Dedifferentiated amniotic fluid mesenchymal stem cell (primary cell): ENCODE data around the gene KIT.
A peak's percentile ranks its signal among the peaks of the same experiment; 100 is the strongest.

ENCODE experiments used
- DNase-seq: peaks from one replicate; pipeline ENCODE4 v3.0.0-alpha.2; 2016; ENCODE audit errors: extremely low spot score

KIT gene

DNA sequence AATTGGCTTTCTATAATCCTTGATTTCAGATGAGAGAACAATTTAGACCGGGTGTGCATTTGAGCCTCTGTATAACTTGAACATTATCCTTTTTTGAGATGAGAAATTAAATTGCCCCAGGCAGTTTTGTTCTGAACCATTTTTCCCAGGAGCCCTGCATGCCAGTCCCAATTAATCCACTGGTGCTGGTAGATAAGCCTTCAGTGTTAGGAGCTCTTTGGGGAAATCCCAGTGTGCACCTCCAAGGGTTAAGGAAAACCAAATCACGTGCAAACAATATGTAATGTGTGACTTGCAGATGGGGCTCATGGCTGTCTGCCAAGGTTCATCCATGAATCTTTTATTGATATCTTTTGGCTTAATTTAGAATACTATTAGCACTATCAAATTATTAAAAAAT, 43.2 kb downstream of the KIT start:
- no peak for DNase-seq

DNA sequence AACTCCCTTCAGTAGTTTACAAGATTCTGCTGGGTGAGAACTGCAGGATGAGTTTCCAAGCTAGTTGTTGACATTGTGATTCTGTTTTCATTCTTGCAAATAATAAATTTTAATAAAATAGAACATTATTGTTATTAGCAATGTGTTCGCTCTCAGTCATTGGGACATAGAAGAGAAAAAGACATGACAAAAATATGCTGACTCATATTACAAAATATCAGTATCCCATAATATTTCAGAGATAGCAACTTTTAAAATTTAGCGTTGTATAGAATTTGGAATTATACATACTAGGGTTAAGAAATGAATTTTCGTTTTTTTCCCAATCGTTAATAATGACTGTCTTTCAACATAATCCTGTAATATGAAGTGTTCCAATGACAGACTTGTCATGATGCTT, 45.4 kb downstream of the KIT start:
- DNase-seq: no peak

- DNase-seq: no peak
These were observed 49.6 kb downstream of the KIT start for GRCh38 chr4:54707406-54707805.

GRCh38 chr4:54708339-54709279, 50.9 kb downstream of the KIT start:
- DNase-seq: no peak

DNA sequence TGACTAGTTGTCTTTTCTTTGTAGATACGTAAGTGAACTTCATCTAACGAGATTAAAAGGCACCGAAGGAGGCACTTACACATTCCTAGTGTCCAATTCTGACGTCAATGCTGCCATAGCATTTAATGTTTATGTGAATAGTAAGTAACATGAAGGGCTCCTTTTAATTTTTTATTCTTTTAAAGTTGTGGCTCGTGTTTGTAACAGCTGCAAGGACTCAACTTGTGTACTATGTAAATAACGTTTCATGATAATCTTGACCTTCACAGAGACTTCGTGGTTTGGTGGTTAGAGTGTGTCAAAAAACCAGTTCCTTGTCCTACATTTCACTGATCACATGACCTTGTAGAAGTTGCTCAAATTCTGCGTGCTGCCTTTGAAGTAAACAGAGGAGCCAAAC, 51.6 kb downstream of the KIT start:
- DNase-seq: no peak

GRCh38 chr4:54712206-54712605, 54.4 kb downstream of the KIT start:
- no peak for DNase-seq

DNA sequence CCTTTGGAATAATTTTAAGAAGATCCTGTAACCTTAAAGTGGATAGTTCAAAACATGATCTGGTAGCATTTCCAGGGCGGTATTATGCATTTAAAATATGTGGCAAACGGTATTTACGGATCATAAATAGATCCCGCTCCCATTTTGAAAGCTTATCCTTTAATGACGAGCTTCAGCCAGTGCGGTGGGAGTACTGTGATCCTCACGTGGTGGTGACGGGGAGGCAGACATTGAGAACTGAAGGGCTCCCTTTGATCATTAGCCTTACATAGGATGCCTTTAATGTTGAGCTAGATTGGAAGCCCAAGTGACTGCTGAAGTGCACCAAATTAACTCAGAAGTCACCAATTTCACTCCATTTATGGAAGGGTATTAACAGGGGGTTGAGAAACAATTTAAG, 56.9 kb downstream of the KIT start:
- no peak for DNase-seq

GRCh38 chr4:54716478-54717065, 58.8 kb downstream of the KIT start:
- peak; percentile 30 for DNase-seq

- no peak for DNase-seq
These were observed 59.9 kb downstream of the KIT start for GRCh38 chr4:54717694-54718093.

DNA sequence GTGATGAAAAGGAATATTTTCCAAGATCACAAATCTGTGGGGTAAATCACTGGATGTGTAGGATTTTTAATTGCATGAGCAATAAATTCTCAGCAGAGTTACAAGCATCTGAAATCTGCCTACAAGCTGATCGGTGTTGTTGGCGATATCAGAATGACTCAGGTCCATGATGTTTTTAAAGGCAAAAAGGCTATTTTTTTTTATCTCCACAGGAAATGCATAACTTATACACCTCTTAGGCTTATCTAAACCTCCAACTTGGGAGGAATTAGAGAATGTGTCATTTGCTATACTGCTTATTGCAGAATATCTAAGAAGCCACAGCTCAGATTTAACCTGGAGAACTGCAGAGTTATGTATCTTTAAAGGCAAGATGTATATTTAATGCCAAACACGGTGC, 61.6 kb downstream of the KIT start:
- DNase-seq: no peak

- no peak for DNase-seq
These were observed 65.5 kb downstream of the KIT start for GRCh38 chr4:54723220-54723619.

- DNase-seq: no peak
These were observed 66.1 kb downstream of the KIT start for GRCh38 chr4:54723820-54724219.

DNA sequence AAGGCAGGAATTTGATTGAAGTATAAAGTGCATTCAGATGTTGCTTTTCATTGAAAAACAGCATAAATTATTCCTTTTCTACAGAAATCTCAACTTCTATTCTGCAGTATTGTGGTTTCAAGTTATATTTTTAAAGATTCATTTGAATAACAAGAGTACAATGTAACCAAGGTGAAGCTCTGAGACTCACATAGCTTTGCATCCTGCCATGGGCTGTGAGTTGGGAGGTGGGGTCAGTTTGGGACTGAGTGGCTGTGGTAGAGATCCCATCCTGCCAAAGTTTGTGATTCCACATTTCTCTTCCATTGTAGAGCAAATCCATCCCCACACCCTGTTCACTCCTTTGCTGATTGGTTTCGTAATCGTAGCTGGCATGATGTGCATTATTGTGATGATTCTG, 69.2 kb downstream of the KIT start:
- DNase-seq: no peak

GRCh38 chr4:54727346-54727745, 69.6 kb downstream of the KIT start:
- no peak for DNase-seq

DNA sequence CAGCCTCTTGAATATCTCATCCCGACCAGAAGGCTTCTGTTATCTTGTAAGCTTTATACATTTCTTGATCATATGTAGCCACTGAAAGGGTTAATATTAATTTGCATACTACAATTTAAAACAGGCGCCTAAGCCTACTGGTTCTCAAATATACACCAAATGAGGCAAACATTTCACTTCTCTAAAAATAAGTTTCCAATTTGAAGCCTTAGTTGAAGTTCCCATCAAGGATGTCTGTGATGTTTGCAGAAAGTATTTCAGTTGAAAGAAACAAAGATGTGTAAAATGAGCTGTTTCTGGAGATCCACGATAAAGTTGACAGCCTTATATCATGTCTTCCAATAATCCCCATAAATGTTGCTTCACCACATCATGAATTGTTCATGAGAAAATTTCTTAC, 70.6 kb downstream of the KIT start:
- DNase-seq: no peak

GRCh38 chr4:54729256-54729655, 71.5 kb downstream of the KIT start:
- DNase-seq: no peak

DNA sequence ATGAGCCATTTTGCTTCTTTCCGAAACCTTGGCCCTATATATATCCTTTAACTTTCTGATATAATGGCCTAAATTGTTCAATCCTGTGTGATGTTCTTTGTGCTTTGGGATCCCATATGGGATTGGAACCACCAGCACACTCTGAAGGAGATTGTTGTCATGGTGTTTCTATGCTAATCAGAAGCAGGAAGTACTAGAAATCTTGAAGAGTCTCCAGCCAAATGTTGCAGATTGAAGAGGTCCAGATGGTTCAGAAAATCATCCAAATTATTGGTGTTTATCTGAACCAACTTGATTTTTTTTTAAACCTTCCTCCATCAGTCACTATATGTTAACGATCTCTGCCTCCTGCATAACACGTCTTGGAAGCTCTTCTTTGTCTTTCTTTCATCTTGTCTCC, 72.8 kb downstream of the KIT start:
- no peak for DNase-seq

DNA sequence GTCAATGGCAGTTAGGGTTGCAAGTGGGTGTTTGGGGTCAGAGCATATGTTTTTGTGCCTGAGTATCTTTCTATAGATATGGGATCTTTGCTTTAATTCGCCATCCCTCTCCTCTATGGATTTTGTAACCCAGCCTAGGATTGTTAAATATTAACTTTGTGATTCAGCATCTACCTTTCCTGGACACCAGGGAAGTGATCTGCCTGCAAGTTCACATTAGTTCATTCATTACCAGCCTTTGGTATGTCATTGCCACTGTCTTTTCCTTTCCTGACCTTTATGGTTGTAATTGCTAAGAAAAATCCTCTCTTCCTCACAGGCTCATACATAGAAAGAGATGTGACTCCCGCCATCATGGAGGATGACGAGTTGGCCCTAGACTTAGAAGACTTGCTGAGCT, 73.8 kb downstream of the KIT start:
- no peak for DNase-seq

DNA sequence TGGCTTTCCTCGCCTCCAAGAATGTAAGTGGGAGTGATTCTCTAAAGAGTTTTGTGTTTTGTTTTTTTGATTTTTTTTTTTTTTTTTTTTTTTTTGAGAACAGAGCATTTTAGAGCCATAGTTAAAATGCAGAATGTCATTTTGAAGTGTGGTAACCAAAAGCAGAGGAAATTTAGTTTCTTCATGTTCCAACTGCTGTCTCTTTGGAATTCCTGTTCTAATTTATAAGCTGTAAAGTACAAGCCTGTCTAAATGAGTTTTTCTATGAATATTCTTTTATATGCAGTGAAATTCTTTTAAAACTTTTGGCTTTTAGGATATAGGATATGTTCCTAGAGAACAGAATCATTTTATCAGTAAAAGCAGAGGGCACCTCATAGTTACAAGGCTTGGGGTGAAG, 74.2 kb downstream of the KIT start:
- no peak for DNase-seq

- no peak for DNase-seq
These were observed 79.7 kb downstream of the KIT start for GRCh38 chr4:54737421-54737820.

- no peak for DNase-seq
These were observed 83.4 kb downstream of the KIT start for GRCh38 chr4:54741202-54741601.

DNA sequence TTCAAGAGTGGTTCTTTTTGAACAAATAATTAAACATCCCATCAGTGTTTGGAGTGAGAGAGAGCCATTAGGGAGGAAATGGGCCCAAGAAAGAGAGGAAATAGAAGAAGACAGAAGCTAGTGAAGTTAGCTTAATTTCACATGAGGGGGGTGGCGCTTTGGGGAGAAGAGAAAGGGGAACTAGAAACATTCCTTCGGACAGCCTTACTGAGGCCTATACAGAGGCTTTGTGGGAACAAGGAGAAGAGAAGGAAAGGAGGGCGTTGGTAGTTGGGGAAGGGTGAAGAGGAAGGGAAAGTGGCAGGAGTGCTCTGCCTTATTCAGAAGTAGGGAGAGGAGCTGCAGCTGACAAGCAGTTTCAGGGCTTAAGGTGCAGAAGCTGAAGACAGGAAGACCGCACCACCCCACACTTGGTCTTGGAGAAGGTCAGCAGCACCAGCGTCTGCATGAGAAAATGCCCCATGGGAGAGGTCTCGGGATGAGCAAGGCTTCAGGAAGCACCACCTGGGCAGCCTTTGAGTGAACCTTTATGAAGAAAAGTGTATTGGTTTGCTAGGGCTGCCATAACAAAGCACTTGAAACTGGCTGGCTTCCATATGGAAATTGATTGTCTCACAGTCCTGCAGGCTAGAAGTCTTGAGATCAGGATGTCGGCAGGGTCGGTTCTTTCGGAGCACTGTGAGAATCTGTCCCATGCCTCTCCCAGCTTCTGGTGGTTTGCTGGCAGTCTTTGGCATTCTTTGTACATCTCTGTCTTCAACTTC, 85.1 kb downstream of the KIT start:
- DNase-seq: no peak

- no peak for DNase-seq
These were observed 85.8 kb downstream of the KIT start for GRCh38 chr4:54743562-54743961.
